HG03432 (cell line): Measurements from ENCODE around the gene IL16.

Experiments used
- ATAC-seq: cut with Tn5 transposase; IDR thresholded peaks from one replicate; pipeline ENCODE4 v1.9.1; 2021; ENCODE audit warnings: mild to moderate bottlenecking, moderate library complexity; ENCODE audit not compliant: unreplicated experiment

The IL16 gene

DNA sequence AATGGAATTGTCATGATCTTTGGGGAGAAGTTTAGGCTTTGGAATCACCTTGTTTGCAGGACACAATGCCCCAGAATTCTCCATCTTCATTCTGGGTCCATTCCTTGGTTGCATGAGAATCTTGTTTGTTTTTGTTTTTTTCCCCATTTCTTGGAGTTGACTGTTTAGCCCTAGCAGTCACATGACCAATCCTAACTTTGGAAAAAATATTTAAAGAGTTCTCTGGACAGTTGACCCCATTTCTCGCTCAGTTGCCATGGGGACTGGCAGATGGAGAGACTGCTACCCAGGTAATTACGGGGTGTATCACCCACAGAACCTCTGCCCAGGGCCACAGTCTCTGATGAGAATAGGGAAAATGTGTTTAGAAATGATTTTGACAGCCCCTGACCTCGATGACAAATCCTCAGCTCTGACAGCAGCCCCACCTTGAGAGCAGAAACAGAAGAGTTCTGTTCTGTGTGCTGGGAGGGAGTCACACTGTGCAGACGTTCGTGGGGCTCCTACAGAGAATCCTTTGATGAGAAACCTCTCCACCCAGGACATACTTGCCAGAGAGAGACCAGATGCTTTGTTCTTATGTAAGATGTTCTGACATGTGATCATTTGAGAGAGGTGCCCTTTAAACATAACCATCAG lies 57.7 kb downstream of the IL16 start:
- ATAC-seq, result no peak

DNA sequence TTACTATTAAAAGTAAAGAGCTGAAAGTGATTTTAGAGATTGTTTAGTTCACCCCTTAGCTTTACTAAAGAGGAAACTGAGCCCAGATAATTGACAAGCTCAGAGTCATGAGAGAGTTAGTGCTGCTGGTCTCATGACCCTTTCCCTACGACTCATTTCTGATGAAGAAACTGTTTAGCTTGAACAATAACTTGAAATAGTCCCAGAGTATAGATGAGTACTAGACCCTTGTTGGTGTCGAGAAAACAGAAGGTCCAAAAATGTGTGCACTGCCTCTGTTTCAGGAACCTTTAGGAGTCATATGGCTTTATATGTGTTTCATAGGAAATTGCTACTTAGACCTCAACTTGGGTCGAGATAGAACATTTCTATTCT lies 58.2 kb downstream of the IL16 start:
- no peak for ATAC-seq

DNA sequence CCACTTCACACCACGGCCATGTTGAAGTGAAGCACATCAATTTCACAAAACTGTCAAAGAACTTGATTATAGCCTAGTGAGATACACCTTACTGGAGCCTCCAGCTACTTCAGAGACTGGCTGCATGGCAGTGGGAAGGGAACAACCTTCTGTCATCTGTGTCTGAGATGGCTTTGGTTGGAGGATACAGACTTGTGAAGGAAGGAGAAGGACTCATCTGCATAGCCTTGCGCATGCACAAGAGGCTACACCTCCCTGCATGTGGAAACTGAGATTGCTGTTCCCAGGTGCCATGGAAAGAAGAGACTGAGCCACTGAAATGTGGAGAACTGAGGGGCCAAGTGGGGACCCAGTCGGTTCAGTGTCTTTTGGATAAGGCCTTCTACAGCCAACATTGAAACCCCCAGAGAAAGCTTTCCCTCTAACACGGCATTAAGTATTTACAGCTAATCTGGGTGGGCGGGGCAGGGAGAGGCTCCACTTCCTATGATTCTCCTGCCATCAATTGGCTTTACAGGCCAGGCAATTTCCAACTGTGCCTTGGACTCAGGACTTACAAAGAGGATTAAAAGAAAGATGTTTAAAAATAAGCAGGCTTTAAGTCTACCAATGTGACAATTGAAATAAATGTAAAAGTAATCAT lies 58.8 kb downstream of the IL16 start:
- no peak for ATAC-seq

DNA sequence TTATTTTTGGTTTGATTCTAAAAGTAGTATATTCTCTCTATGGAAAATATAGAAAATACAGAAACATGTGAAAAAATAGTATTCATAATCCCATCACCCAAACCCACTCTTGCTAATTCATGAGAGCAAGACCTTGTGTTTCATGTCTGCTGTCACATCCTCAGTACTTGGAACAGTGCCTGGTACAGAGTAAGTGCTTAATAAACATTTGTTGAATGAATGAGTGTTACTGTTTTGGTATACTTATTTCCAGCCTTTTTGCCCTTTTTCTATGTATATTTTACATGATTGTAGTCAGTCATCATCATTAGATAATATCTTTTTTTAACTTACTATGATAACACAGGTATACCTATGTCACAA lies 59.3 kb downstream of the IL16 start:
- no peak for ATAC-seq

DNA sequence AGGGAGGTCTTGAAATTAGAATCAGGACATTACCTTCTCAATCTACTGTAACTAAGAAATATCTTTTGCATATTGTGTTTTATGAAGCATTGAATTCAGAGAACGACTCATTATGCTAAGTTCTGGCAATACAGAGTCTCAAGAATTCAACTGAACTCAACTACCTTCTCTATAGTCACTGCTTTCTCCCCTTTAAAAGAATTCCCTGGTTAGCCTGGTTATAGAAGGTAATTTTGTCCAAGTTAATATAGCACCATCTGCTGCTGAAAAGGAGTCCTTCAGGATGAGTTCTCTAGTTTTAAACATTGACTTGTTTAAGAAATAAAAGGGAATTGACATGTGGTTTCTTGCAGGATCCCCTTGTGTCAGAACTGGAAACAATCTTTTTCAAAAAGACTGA lies 60.2 kb downstream of the IL16 start:
- ATAC-seq, result no peak

DNA sequence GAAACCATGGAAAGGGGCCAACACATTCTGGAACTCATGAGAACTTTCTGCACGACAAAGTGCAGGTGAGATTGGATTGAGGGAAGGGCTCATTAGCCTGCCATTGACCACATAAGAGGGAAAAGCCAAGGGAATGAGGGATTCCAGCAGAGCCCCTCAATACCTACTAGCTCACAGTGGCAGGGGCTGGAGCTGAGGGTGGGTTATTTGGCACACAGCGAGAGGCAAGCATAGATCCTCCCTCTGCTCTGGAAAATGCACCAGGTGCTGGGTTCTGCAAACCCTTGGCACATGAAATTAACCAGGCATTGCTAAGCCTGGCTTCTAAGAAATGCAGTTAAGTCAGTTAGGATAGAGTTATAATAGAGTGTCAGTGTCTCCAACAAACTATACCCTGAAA lies 60.8 kb downstream of the IL16 start:
- no peak for ATAC-seq

DNA sequence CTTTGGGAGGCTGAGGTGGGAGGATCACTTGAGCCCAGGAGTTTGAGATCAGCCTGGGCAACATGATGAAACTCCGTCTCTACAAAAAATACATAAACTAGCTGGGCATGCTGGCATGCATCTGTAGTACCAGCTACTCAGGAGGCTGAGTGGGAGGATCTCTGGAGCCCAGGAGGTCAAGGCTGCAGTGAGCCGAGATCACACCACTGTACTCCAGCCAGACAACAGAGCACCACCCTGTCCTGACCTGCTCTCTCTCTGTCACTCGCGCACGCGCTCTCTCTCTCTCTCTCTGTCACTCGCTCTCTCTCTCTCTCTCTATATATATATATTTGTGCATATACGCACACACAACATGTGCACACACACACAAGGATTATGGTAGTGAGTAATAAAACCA lies 61.8 kb downstream of the IL16 start:
- ATAC-seq, result no peak

DNA sequence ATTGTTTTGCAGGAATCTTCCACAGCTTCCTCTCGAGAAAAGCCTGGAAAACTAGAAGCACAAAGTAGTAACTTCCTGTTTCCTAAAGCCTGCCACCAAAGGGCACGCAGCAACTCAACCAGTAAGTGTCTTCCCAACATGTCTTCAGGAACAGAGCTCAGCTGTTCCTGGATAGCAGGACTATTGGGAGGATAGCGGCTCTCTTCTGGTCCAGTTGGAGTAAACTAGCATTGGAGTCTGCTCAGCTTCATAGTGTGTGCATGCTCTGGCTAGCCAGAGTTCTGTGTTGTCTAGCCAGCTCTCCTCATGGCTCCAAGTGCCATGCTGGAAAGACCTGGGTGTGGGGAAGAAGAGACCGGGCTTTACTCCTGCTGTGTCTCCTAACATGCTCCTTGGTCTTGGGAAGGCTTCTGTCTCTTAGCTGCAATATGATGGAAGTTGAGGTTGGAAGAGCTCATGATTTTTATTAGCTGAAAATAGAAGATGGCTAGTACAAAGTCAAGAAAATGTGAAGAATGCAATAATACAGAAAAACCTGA lies 63.1 kb downstream of the IL16 start:
- no peak for ATAC-seq

DNA sequence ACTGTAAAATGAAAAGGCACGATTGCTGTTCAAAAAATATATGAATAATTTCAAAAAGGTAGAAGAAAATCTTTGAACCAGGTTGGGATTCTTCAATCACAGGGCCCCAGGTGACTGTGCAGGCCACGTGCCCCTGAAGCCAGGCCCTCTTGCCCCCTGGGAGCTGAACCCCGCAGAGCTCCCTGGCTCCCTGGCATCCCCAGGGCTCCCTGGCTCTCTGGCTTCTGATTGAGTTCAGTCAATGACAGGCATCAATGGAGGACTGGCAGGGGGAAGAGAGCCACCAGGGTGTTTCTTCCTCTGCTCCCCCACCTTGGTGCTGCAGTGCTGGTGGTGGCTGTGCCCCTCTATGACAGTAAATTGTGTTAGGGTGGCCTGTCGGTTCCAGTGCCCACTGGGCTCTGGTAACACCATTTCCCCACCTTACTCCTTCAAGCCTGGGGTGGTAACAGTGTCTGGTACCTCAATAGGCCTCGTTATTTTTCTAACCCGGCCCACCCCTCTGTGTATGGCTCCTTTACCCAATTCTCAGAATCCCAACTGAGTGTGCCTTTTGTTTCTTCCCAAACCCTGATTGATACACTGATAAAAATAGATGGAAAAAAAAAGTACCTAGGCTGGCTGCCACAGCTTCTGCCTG lies 64.6 kb downstream of the IL16 start:
- no peak for ATAC-seq

DNA sequence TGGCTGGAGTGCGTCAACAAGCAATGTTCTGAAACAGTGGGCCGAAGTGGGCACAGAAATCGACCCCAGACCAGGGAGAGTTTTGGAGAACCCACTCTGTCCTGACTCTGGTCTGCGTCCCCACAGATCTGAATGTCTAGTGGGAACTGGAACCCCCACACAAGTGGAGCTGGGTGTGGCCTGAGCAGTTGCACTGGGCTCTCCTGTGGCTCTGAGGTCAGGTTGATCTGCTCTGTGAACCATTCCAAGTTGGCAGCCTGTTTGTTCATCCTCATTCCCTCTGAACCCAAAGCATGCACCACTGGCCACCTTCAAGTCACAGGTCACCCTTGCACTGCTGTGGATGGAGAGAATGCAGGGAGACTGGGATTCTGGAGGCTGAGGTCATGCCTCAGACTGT lies 66.8 kb downstream of the IL16 start:
- ATAC-seq, result no peak

DNA sequence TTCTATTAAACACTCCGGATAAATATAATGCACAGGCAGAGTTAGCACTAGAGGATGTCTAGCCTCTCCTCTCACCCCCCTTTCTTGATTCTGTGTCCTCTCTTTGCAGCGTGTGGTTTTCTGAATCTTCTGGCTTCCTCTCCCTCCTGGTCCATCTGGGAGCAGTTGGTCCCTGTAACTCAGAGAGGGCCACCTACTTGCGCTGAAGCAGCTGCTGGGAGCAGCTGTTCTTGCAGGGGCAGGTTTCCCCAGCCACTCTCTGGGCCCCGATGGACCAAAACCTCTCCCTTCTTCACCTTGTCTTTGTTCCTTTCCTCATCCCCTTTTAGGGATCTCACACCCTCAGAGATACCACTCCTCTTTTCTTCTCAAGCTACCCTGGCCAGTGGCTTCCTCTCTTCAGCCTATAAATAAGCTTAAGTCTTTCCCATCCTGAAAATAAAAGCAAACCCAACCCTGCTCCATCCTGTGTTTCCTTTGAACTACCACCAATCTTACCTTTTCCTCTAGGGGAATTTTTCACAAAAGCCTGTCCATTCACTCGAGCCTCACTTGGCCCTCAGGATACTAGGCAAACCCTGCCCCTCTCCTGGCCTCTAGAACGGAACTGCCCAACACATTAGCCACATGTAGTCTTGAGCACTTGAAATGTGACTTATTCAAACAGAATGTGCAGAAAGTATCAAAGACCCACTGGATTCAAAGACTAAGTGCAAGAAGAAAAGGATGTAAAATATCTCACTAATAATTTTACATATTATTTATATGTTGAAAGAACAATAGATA lies 67.6 kb downstream of the IL16 start:
- no peak for ATAC-seq

DNA sequence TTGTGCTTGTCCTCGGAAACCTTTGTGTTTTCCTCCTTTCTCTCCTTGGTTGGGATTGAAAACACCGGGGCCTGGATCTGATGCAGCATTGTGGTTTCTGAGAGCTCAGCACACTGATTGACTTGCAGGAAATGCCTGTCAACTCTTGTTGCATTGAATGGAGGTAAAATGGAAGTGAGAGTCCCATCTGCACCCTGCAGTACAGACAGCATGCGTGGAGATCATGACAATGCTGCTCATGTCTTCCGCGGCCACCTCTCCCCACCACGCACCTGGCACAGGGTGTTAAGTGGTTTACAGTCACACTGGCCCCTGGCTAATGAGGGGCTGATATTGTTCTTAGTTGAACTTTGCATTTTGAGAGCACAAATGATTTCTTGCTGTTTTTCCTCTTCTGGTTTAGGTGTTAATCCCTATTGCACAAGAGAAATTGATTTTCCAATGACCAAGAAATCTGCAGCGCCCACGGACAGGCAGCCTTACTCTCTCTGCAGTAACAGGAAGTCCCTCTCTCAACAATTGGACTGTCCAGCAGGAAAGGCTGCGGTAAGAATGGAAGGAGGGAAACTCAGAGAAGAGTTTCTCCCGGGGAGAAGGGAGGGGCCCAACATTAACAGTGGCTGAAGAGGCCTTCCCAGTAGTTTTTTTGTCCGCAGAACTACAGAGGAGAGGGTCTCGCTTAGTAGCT lies 68.7 kb downstream of the IL16 start:
- peak; percentile 12 for ATAC-seq

DNA sequence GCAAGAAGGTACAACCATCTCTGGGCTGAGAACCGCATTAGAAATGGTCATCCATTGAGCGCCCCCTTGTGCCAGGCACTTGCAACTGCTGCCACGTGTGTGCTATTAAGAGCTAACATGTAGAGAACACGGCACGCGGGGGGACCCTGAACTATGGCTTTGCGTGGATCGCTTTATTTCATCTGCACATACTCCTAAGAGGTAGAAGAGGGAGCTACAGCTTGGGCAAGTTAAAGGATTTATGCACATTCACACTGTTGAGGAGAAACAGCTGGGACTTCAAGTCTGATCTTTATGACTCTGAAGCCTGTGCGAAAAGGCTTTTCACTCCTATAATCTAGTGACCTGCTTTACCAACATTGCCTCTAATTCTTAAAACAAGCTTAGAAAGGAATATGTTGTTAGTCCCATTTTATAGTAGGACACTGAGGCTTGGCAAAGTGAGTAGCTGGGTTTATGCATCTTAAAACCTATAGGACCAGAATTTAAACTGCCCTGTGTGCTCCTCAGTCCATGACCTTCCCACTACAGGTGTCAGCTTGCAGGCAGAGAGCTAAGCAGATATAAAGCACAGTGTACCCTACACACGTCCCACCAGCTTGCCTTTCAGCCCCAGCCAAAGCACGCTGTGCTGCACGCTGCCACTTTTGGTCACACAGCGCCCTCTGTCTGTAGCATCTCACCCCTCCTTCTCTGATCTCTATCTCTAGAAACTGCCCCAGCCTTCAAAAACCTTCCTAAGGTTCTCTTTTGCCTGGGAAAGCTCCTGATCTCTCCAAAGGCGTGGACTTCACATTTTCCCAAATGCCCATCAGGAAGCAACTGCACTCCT lies 69.5 kb downstream of the IL16 start:
- peak; percentile 75 for ATAC-seq

DNA sequence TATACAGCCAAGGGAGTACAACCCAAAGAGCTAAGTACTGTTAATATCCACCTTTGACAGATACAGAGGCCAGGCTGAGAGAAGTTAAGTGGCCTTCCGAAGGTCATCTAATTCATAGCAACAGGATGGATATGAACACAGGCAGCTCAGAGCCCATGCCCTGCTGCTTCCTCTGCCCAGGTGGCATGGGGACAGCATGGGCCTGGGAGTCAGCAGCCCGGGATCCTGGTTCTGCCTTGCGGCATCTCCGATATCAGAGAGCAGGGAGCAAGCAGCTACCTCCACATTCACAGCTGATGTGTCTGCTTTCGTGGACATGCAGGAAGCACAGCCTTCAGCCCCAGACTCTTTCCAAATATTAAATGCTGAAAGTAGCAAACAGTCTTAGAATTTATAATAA lies 71.7 kb downstream of the IL16 start:
- no peak for ATAC-seq

DNA sequence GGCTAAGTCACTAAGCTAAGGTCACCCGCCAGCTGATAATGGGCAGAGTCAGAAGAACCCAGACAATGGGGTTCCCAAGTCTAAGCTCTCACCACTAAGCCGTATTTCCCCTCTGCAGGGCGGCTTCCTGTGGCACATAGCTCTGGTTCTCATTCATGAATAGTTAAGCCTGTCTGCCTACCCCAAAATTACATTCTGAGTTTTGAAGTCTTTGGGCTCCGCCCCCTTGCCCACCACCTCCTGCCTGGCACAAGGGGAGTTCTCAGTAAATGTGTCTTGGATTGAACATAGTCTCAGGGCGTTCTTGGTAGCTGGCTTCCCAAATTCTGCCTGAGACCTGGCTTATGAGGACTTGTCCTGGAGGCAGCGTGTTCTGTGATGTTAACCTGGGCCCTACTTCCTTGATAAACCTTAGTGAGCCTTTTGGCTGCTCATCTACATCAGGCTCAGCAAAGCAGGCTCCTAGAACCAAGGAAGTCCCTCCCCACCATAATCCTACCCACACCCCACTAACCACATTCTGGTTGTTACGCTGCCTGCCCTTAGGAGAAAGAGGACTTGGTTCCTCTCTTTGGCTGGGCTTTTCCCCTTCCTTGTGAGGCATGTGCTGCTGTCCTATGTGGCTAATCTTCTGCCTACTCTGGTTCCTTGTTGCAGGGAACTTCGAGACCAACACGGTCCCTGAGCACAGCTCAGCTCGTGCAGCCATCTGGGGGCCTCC lies 72.4 kb downstream of the IL16 start:
- ATAC-seq, result no peak

DNA sequence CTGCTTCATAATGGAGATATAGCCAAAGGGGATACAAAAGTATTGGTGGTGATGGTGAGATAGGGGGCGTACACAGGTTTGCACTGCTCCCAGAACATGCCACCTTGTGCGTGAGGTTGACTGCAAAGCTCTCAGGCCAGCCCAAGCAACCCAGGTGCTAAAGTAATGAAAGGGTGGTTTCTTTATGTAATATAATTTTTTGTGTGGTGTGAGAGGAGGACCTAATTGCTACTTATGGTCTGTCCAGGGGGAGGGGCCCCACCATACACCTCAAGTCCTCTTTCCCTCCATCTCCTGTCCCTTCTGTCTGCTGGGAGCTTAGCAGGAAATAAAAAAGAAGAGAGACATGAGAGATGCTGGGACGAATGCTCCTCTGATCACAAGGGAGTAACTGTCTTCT lies 73.5 kb downstream of the IL16 start:
- no peak for ATAC-seq

DNA sequence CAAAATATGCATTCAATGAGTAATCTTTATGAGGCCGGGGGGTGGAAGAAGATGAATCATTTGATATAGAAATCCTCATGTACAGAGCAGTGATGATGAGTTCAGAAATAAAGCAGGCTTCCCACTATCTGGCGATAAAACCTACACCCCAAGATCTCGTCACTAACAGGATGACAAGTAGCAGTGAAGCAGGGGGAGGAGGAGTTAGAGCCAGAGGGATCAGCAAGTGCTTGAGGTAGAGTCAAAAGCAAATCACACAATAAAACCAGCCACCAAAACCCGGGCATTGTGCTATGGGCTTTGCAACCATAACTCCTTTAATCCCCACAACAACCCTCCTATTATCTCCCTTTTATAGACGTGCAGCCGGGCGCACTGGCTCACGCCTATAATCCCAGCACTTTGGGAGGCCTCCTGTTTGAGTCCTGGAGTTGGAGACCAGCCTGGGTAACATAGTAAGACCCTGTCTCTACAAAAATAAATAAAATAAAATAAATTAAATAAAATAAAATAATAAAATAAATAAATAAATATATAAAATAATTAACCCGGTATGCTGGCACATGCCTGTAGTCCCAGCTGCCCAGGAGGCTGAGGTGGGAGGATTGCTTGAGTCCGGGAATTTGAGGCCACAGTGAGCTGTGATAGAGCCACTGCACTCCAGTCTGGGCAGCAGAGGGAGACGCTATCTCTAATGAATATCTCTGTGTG lies 74.3 kb downstream of the IL16 start:
- ATAC-seq, result no peak

DNA sequence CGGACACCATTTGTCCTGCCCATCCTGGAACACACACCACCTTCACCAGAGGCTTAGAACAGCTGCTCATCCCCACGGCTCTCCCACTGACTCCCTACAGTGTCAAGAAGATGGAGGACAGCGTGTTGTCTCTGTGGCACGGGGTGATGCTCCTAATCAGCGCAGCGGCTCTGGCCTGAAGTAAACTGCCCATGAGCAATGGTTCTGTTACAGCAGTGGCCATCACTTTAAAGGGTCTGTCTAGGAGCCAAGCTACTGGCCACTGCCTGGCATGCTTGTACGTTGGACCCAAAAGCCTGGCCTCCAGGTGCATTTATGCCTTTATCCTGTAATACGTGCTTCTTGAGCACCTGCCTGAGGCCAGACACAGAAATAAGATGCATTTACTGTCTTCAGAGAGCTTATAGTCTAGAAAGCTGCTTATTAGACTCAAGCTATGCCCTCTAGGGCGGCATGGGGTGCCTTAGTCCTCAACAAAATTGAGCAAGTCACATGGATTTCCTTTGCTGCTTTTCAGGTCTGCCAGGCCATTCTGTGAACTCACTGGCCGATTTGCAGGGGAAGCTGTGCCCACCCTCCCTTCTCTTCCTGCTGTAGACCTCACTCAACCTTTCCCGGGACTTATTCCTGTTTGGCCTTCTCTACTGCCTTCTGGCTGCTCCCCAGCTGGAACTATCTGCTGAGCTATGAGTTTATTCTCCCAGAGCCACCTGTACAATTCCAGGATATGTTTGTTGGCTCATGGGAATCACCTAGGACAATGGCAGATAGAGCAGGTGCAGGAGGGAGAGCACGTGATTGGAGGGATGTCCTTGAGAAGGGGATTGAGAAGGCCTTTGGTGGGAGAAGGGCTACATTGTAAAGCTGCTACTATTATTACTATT lies 75.3 kb downstream of the IL16 start:
- ATAC-seq, result no peak
